ENCODE measurements around the gene OR10K2. TPM values are rescaled to one million over a fixed set of nuclear protein-coding genes. Genes with fewer than 3 reads are reported as not detected.

The OR10K2 gene
- total and polyA plus RNA-seq, 2 of the 8 experiments (the other 6 are each of a cell fraction or from before 2014, with no cell fraction given): not detected

DNA sequence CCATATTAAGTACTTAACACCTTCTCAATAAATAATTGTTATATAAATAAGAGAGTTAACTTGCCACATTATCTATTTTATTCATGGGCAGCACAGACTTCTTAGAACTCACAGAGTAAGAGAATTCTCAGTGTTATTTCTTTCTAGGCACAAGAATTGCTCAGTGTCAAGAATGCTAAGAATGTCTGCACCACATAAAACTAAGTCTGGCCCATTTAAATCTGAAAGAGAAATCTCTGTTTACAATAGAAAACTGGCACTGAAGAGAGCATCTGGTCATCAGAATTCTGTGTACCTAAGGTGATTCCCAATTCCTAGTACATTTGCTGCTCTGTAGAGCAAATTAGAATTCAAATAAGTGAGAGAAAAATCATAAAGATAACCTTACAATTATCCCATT lies 3.8 kb downstream of the OR10K2 start (continued):
- TF ChIP-seq, protein P1, sequence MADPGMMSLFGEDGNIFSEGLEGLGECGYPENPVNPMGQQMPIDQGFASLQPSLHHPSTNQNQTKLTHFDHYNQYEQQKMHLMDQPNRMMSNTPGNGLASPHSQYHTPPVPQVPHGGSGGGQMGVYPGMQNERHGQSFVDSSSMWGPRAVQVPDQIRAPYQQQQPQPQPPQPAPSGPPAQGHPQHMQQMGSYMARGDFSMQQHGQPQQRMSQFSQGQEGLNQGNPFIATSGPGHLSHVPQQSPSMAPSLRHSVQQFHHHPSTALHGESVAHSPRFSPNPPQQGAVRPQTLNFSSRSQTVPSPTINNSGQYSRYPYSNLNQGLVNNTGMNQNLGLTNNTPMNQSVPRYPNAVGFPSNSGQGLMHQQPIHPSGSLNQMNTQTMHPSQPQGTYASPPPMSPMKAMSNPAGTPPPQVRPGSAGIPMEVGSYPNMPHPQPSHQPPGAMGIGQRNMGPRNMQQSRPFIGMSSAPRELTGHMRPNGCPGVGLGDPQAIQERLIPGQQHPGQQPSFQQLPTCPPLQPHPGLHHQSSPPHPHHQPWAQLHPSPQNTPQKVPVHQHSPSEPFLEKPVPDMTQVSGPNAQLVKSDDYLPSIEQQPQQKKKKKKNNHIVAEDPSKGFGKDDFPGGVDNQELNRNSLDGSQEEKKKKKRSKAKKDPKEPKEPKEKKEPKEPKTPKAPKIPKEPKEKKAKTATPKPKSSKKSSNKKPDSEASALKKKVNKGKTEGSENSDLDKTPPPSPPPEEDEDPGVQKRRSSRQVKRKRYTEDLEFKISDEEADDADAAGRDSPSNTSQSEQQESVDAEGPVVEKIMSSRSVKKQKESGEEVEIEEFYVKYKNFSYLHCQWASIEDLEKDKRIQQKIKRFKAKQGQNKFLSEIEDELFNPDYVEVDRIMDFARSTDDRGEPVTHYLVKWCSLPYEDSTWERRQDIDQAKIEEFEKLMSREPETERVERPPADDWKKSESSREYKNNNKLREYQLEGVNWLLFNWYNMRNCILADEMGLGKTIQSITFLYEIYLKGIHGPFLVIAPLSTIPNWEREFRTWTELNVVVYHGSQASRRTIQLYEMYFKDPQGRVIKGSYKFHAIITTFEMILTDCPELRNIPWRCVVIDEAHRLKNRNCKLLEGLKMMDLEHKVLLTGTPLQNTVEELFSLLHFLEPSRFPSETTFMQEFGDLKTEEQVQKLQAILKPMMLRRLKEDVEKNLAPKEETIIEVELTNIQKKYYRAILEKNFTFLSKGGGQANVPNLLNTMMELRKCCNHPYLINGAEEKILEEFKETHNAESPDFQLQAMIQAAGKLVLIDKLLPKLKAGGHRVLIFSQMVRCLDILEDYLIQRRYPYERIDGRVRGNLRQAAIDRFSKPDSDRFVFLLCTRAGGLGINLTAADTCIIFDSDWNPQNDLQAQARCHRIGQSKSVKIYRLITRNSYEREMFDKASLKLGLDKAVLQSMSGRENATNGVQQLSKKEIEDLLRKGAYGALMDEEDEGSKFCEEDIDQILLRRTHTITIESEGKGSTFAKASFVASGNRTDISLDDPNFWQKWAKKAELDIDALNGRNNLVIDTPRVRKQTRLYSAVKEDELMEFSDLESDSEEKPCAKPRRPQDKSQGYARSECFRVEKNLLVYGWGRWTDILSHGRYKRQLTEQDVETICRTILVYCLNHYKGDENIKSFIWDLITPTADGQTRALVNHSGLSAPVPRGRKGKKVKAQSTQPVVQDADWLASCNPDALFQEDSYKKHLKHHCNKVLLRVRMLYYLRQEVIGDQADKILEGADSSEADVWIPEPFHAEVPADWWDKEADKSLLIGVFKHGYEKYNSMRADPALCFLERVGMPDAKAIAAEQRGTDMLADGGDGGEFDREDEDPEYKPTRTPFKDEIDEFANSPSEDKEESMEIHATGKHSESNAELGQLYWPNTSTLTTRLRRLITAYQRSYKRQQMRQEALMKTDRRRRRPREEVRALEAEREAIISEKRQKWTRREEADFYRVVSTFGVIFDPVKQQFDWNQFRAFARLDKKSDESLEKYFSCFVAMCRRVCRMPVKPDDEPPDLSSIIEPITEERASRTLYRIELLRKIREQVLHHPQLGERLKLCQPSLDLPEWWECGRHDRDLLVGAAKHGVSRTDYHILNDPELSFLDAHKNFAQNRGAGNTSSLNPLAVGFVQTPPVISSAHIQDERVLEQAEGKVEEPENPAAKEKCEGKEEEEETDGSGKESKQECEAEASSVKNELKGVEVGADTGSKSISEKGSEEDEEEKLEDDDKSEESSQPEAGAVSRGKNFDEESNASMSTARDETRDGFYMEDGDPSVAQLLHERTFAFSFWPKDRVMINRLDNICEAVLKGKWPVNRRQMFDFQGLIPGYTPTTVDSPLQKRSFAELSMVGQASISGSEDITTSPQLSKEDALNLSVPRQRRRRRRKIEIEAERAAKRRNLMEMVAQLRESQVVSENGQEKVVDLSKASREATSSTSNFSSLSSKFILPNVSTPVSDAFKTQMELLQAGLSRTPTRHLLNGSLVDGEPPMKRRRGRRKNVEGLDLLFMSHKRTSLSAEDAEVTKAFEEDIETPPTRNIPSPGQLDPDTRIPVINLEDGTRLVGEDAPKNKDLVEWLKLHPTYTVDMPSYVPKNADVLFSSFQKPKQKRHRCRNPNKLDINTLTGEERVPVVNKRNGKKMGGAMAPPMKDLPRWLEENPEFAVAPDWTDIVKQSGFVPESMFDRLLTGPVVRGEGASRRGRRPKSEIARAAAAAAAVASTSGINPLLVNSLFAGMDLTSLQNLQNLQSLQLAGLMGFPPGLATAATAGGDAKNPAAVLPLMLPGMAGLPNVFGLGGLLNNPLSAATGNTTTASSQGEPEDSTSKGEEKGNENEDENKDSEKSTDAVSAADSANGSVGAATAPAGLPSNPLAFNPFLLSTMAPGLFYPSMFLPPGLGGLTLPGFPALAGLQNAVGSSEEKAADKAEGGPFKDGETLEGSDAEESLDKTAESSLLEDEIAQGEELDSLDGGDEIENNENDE (IDR thresholded peaks at IDR 0.05; ENCODE audit: insufficient replicate concordance, low read length): peak; percentile 66
- TF ChIP-seq TCF12 (IDR thresholded peaks at IDR 0.05; ENCODE audit: low read depth, low read length): 0 out of 2 replicates have a peak, but pooled peaks have one; percentile 57
- peak; percentile 93 for TF ChIP-seq TEAD4 (IDR thresholded peaks at IDR 0.05; ENCODE audit: low read depth, low read length)
